GM21717 (cell line): Measurements from ENCODE around the gene ATL2.
A peak's percentile ranks its signal among the peaks of the same experiment; 100 is the strongest.
"Not testable (repeated sequence)": the region's sequence is repeated elsewhere in the genome, so short reads cannot be mapped to it uniquely, and the experiment has no call there.

Experiments used
- ATAC-seq: cut with Tn5 transposase; IDR thresholded peaks from one replicate; pipeline ENCODE4 v1.9.1; 2021; ENCODE audit warnings: mild to moderate bottlenecking, moderate library complexity; ENCODE audit not compliant: unreplicated experiment

The ATL2 gene

GRCh38 chr2:38377050-38377828 is at the start of gene ATL2:
Gene ATL2, minus strand, starts transcription at chr2:38377273. Its CDS starts 13 bp downstream, at chr2:38377260.
- ATAC-seq, result peak; percentile 85

- no peak for ATAC-seq
Observed at GRCh38 chr2:38423763-38424162, 46.7 kb upstream of the ATL2 start.

GRCh38 chr2:38421274-38422056 is 44.4 kb upstream of the ATL2 start:
- ATAC-seq, result no peak

GRCh38 chr2:38419499-38419898 is 42.4 kb upstream of the ATL2 start:
- no peak for ATAC-seq

- ATAC-seq, result no peak
Observed at GRCh38 chr2:38418735-38419134, 41.7 kb upstream of the ATL2 start.

GRCh38 chr2:38417745-38418689 is 40.9 kb upstream of the ATL2 start:
- ATAC-seq, result no peak

GRCh38 chr2:38416296-38417036 is 39.4 kb upstream of the ATL2 start:
- no peak for ATAC-seq

GRCh38 chr2:38415728-38416291 is 38.7 kb upstream of the ATL2 start:
- ATAC-seq, result no peak

GRCh38 chr2:38415023-38415422 is 38.0 kb upstream of the ATL2 start:
- ATAC-seq, result no peak

GRCh38 chr2:38412235-38412871 is 35.3 kb upstream of the ATL2 start:
- ATAC-seq, result not testable (repeated sequence)

- ATAC-seq, result peak; percentile 83
Observed at GRCh38 chr2:38409156-38410102, 32.4 kb upstream of the ATL2 start.

GRCh38 chr2:38407111-38407682 is 30.1 kb upstream of the ATL2 start:
- ATAC-seq, result no peak

- ATAC-seq, result no peak
Observed at GRCh38 chr2:38406597-38407110, 29.6 kb upstream of the ATL2 start.

- no peak for ATAC-seq
Observed at GRCh38 chr2:38405917-38406596, 29.0 kb upstream of the ATL2 start.

- no peak for ATAC-seq
Observed at GRCh38 chr2:38400513-38400912, 23.4 kb upstream of the ATL2 start.

- no peak for ATAC-seq
Observed at GRCh38 chr2:38398739-38399138, 21.7 kb upstream of the ATL2 start.

GRCh38 chr2:38394903-38395341 is 17.8 kb upstream of the ATL2 start:
- ATAC-seq, result no peak
